H1 (cell line): ENCODE measurements around the gene PEX3. TPM values are rescaled to one million over a fixed set of nuclear protein-coding genes. Genes with fewer than 3 reads are reported as not detected.

Experiments used
- CTCF ChIA-PET: fragments of 300-600 bp; sonication (Branson Sonifier 250); formaldehyde crosslinking; loops from one replicate; lab custom pipeline; 2021; ENCODE audit not compliant: partially characterized antibody; lab: Charles Lee
- POLR2A ChIA-PET: fragments of 300-600 bp; sonication (Branson Sonifier 250); formaldehyde crosslinking; loops from one replicate; lab custom pipeline; 2021; ENCODE audit warnings: inconsistent platforms; ENCODE audit not compliant: partially characterized antibody; lab: Charles Lee
- DNase-seq, 2 experiments: peaks; one replicate each; pipeline versions ENCODE4 v3.0.0 to v3.0.0-alpha.2; 2010 to 2022; ENCODE audit warnings: low spot score in 2 of 2, low read depth in 1 of 2, mixed read lengths in 1 of 2
- FAIRE-seq: peaks from 2 replicates; lab custom pipeline; 2011; peaks lifted over from hg19 to GRCh38; lab: Jason Lieb, UNC
- H2AFZ ChIP-seq: 2 replicates; pipeline ENCODE4 v1.8.1; 2012; ENCODE audit warnings: low read length, inconsistent platforms
- H2AK5ac ChIP-seq: 2 replicates; pipeline ENCODE4 v1.6.1; 2013; ENCODE audit warnings: low read depth, low read length
- H2BK120ac ChIP-seq: replicated peaks from 2 replicates; pipeline ENCODE3; 2013; ENCODE audit warnings: low read depth, low read length, inconsistent platforms
- H2BK12ac ChIP-seq: 2 replicates; pipeline ENCODE4 v1.6.1; 2013; ENCODE audit warnings: low read depth, low read length
- H2BK15ac ChIP-seq: 2 replicates; pipeline ENCODE4 v1.6.1; 2013; ENCODE audit warnings: low read length
- H2BK20ac ChIP-seq: 2 replicates; pipeline ENCODE4 v1.6.1; 2013; ENCODE audit warnings: low read length
- H2BK5ac ChIP-seq: 2 replicates; pipeline ENCODE4 v1.6.1; 2013; ENCODE audit warnings: low read depth, low read length
- H3K14ac ChIP-seq: 2 replicates; pipeline ENCODE4 v1.6.1; 2013; ENCODE audit warnings: inconsistent platforms; ENCODE audit not compliant: insufficient read length
- H3K18ac ChIP-seq: 2 replicates; pipeline ENCODE4 v1.6.1; 2013; ENCODE audit warnings: low read length; ENCODE audit errors: extremely low read depth
- H3K23ac ChIP-seq: 2 replicates; pipeline ENCODE4 v1.6.1; 2013; ENCODE audit warnings: inconsistent platforms; ENCODE audit not compliant: insufficient read length
- H3K23me2 ChIP-seq: 2 replicates; pipeline ENCODE4 v1.6.1; 2013; ENCODE audit warnings: low read depth, low read length
- H3K27ac ChIP-seq: 2 replicates; pipeline ENCODE4 v1.6.1; 2011; ENCODE audit warnings: low read depth, low read length, inconsistent platforms
- H3K27me3 ChIP-seq, 4 experiments: replicated peaks in 1 of 4; 1 replicate in 1 of 4; 2 replicates in 3 of 4; pipeline versions ENCODE4 v1.6.1 to v1.8.1; 2011 to 2013; ENCODE audit warnings: low read length in 3 of 4, mild to moderate bottlenecking in 3 of 4, inconsistent platforms in 2 of 4, mixed read lengths in 2 of 4, moderate library complexity in 1 of 4; ENCODE audit not compliant: control insufficient read depth in 3 of 4, insufficient read depth in 3 of 4; ENCODE audit errors: extremely low read depth in 1 of 4
- H3K36me3 ChIP-seq, 4 experiments: 2 replicates each; pipeline versions ENCODE4 v1.6.1 to v1.8.1; 2011 to 2013; ENCODE audit warnings: mild to moderate bottlenecking in 4 of 4, low read length in 3 of 4, moderate library complexity in 2 of 4, control low read depth in 1 of 4, inconsistent platforms in 1 of 4; ENCODE audit not compliant: insufficient read depth in 4 of 4, control insufficient read depth in 2 of 4
- H3K4ac ChIP-seq: replicated peaks from 2 replicates; pipeline ENCODE3; 2013; ENCODE audit warnings: low read length, low read depth, mixed read lengths, inconsistent platforms; ENCODE audit not compliant: insufficient read length
- H3K4me1 ChIP-seq, 4 experiments: replicated peaks in 1 of 4; 1 replicate in 1 of 4; 2 replicates in 3 of 4; pipeline versions ENCODE4 v1.6.1 to v1.8.1; 2011 to 2013; ENCODE audit warnings: low read length in 3 of 4, inconsistent platforms in 2 of 4, mixed read lengths in 1 of 4; ENCODE audit not compliant: insufficient read depth in 4 of 4, control insufficient read depth in 3 of 4
- H3K4me2 ChIP-seq, 2 experiments: 2 replicates each; pipeline versions ENCODE4 v1.6.1 to v1.8.1; 2011 to 2013; ENCODE audit warnings: low read depth in 2 of 2, low read length in 2 of 2, control low read depth in 1 of 2, inconsistent platforms in 1 of 2, mild to moderate bottlenecking in 1 of 2; ENCODE audit not compliant: insufficient read depth in 1 of 2
- H3K4me3 ChIP-seq, 4 experiments: fragments of 200-600, 300-600 bp in 1 of 4; sonication (generic), shearing (Covaris generic), sonication (Bioruptor Twin) in 1 of 4; 2 replicates each; pipeline versions ENCODE4 v1.5.1 to v1.8.1; 2011 to 2016; ENCODE audit warnings: low read length in 4 of 4, low read depth in 3 of 4, control low read depth in 2 of 4, inconsistent platforms in 2 of 4, mild to moderate bottlenecking in 2 of 4, mixed read lengths in 1 of 4, moderate library complexity in 1 of 4; ENCODE audit not compliant: insufficient read depth in 2 of 4; ENCODE audit errors: extremely low read depth in 1 of 4
- H3K56ac ChIP-seq: replicated peaks from 2 replicates; pipeline ENCODE3; 2013; ENCODE audit warnings: low read depth, mild to moderate bottlenecking, mixed read lengths, low read length, inconsistent platforms; ENCODE audit not compliant: insufficient read length
- H3K79me1 ChIP-seq: 2 replicates; pipeline ENCODE4 v1.6.1; 2013; ENCODE audit warnings: low read depth, low read length, control low read depth
- H3K79me2 ChIP-seq, 2 experiments: 2 replicates each; pipeline versions ENCODE4 v1.6.1 to v1.8.1; 2012 to 2013; ENCODE audit warnings: low read length in 2 of 2, mild to moderate bottlenecking in 2 of 2, inconsistent platforms in 1 of 2; ENCODE audit not compliant: insufficient read depth in 2 of 2, control insufficient read depth in 1 of 2
- H3K9ac ChIP-seq, 4 experiments: replicated peaks in 1 of 4; 1 replicate in 1 of 4; 2 replicates in 3 of 4; pipeline versions ENCODE4 v1.6.1 to v1.8.1; 2011 to 2013; ENCODE audit warnings: low read depth in 3 of 4, low read length in 3 of 4, control low read depth in 2 of 4, mild to moderate bottlenecking in 2 of 4, moderate library complexity in 2 of 4, inconsistent platforms in 1 of 4; ENCODE audit errors: extremely low read depth in 1 of 4
- H3K9me3 ChIP-seq, 2 experiments: 2 replicates each; pipeline versions ENCODE4 v1.6.1 to v1.8.1; 2012 to 2013; ENCODE audit warnings: mild to moderate bottlenecking in 2 of 2, moderate library complexity in 2 of 2, control low read depth in 1 of 2, inconsistent platforms in 1 of 2, low read depth in 1 of 2, low read length in 1 of 2, mixed read lengths in 1 of 2; ENCODE audit not compliant: insufficient read depth in 2 of 2
- H4K20me1 ChIP-seq, 2 experiments: replicated peaks in 1 of 2; 2 replicates each; pipeline versions ENCODE3 to v1.8.1; 2011 to 2013; ENCODE audit warnings: inconsistent platforms in 2 of 2, low read length in 2 of 2, mild to moderate bottlenecking in 1 of 2; ENCODE audit not compliant: insufficient read depth in 2 of 2, control insufficient read depth in 1 of 2
- H4K5ac ChIP-seq: 2 replicates; pipeline ENCODE4 v1.6.1; 2013; ENCODE audit warnings: low read length, low read depth, mixed read lengths, inconsistent platforms; ENCODE audit not compliant: insufficient read length
- H4K8ac ChIP-seq: 2 replicates; pipeline ENCODE4 v1.8.0; 2013; ENCODE audit warnings: mild to moderate bottlenecking, moderate library complexity, low read length, inconsistent platforms; ENCODE audit not compliant: insufficient read depth; ENCODE audit errors: extremely low read depth
- H4K91ac ChIP-seq: replicated peaks from 2 replicates; pipeline ENCODE3; 2013; ENCODE audit warnings: low read length, mixed read lengths, inconsistent platforms; ENCODE audit not compliant: insufficient read length
- CHD1 ChIP-seq: IDR thresholded peaks from 2 replicates; pipeline ENCODE4 v1.6.1; 2012; ENCODE audit warnings: low read depth, low read length, improper control_type of control experiment
- CTBP2 ChIP-seq: IDR thresholded peaks from 2 replicates; pipeline ENCODE4 v1.7.0; 2011; ENCODE audit warnings: borderline replicate concordance, mild to moderate bottlenecking, moderate library complexity, mixed read lengths, low read length; ENCODE audit not compliant: insufficient read depth, insufficient read length
- EGR1 ChIP-seq: IDR thresholded peaks from 2 replicates; pipeline ENCODE4 v1.6.1; 2011; ENCODE audit warnings: low read depth, low read length, borderline replicate concordance
- GTF2F1 ChIP-seq: IDR thresholded peaks from 2 replicates; pipeline ENCODE4 v1.6.1; 2012; ENCODE audit warnings: low read depth, low read length, improper control_type of control experiment, borderline replicate concordance
- KDM4A ChIP-seq: IDR thresholded peaks from one replicate; pipeline ENCODE4 v1.7.1; 2012; ENCODE audit warnings: low read depth, mild to moderate bottlenecking, moderate library complexity, low read length, inconsistent platforms; ENCODE audit not compliant: severe bottlenecking
- NANOG ChIP-seq: IDR thresholded peaks from 2 replicates; pipeline ENCODE4 v1.6.1; 2011; ENCODE audit warnings: low read length, low read depth, mild to moderate bottlenecking, inconsistent platforms; ENCODE audit not compliant: insufficient read depth, poor library complexity, severe bottlenecking
- SAP30 ChIP-seq: fragments of 300-600 bp; sonication (generic); IDR thresholded peaks from 2 replicates; pipeline ENCODE4 v1.7.1; 2012; ENCODE audit warnings: low read length, moderate library complexity, mild to moderate bottlenecking, inconsistent platforms; ENCODE audit not compliant: insufficient read depth, insufficient replicate concordance
- SIN3A ChIP-seq, 2 experiments: IDR thresholded peaks in 1 of 2; conservative IDR thresholded peaks in 1 of 2; 2 replicates each; pipeline ENCODE4 v1.6.1; 2011 to 2012; ENCODE audit warnings: low read length in 2 of 2, improper control_type of control experiment in 1 of 2, low read depth in 1 of 2, mild to moderate bottlenecking in 1 of 2
- SIRT6 ChIP-seq: IDR thresholded peaks from one replicate; pipeline ENCODE4 v1.7.1; 2012; ENCODE audit warnings: low read length, inconsistent platforms
- SP1 ChIP-seq: IDR thresholded peaks from 2 replicates; pipeline ENCODE4 v1.6.1; 2011; ENCODE audit warnings: low read depth, low read length
- SP2 ChIP-seq: IDR thresholded peaks from 2 replicates; pipeline ENCODE4 v1.6.1; 2012; ENCODE audit warnings: mild to moderate bottlenecking, low read length, inconsistent platforms
- WGBS, 2 experiments: shearing (Covaris generic) in 1 of 2; methylation state at CpG; one replicate each; pipeline versions ENCODE4 v1.1.6 to v1.1.7; 2013 to 2015; ENCODE audit warnings: low lambda C conversion rate in 2 of 2, mixed read lengths in 2 of 2, inconsistent platforms in 1 of 2, low coverage in 1 of 2, missing lambda C conversion rate in 1 of 2; ENCODE audit not compliant: insufficient replicate concordance in 2 of 2, insufficient coverage in 1 of 2, insufficient read length in 1 of 2; ENCODE audit errors: extremely low coverage in 1 of 2, missing lambda C conversion rate in 1 of 2; 5-methylcytosine and 5-hydroxymethylcytosine counted together
- polyA plus RNA-seq, 7 experiments: library from polyadenylated mRNA; depleted of rRNA in 3 of 7; stranded (reverse) in 5 of 7; unstranded in 2 of 7; fragments of >200 nt in 5 of 7; fragments of 200-250 nt in 2 of 7; gene quantifications; 1 replicate in 5 of 7; 2 replicates in 1 of 7; 4 replicates in 1 of 7; pipeline versions ENCODE4 v1.2.1 to v1.2.3, GENCODE V29; 2011 to 2013; ENCODE audit warnings: missing spikeins in 2 of 7, mixed read lengths in 2 of 7
- total RNA-seq: library from RNA; stranded (reverse); fragmentation: NEBNext Ultra II Directional; extraction: Animal tissue kit (Norgen Biotek cat#: 25700); gene quantifications from 2 replicates; pipeline ENCODE4 v1.2.1, GENCODE V29; 2021
- TF ChIP-seq, protein P1 (sequence below): IDR thresholded peaks from 2 replicates; pipeline ENCODE4 v1.6.1; 2012; ENCODE audit warnings: inconsistent platforms

The PEX3 gene
- total and polyA plus RNA-seq, 2 of the 8 experiments (the other 6 are each of a cell fraction or from before 2014, with no cell fraction given): 8.0 to 16.8 TPM

DNA sequence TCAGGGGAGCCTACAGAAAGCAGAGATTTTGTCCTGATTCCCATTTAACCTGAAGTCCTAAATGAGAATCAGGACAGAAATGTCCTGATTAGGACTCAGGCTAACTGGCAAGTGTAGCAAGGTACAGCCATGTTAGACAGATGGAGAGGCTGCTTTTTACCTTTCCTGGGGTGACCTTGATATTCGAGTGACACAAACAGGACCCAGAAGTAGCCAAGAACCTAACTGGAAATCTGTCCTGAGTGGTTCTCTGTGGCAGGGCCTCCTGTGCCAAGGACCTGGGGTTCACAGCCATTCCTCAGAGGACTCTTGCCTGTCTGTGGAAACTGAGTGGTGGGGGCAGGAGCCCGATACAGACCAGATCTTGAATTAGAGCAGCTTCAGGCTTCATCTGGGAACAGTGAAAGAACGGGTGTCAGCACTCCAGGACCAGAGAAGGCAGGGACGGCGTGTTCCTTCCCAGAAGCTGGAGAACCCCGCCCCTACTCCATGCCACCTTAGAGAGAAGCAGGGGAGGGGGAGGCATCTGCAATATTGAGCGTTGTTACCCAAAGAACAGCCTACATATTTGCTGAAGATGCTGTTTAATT, 65.3 kb downstream of the PEX3 start:
- ChIA-PET POLR2A (interaction anchor here (0.6 kb wide), 1 partner anchor 18 kb away, joined by 4 read pairs; no protein-coding TSS in a partner anchor), CTCF (interaction anchor here (1.2 to 7.5 kb wide), 3 partner anchors 10 to 424 kb away, joined by 3 to 77 read pairs (median 4); no protein-coding TSS in a partner anchor)
- no peak overlapping the region for H2AK5ac ChIP-seq
- TF ChIP-seq SP1: no peak
- TF ChIP-seq KDM4A: no peak
- TF ChIP-seq GTF2F1: no peak
- no peak for TF ChIP-seq EGR1
- no peak for TF ChIP-seq NANOG
- TF ChIP-seq SIRT6: no peak
- TF ChIP-seq SAP30: no peak
- TF ChIP-seq CTBP2: no peak
- TF ChIP-seq, protein P1, sequence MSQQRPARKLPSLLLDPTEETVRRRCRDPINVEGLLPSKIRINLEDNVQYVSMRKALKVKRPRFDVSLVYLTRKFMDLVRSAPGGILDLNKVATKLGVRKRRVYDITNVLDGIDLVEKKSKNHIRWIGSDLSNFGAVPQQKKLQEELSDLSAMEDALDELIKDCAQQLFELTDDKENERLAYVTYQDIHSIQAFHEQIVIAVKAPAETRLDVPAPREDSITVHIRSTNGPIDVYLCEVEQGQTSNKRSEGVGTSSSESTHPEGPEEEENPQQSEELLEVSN: no peak
- no peak for TF ChIP-seq SIN3A (conservative IDR thresholded peaks at IDR 0.05 in 1 of 2, IDR thresholded peaks at IDR 0.05 in 1 of 2; ENCODE audit: low read depth in 1 of 2, low read length in 2 of 2)
- TF ChIP-seq CHD1: no peak
- TF ChIP-seq SP2: no peak

More for the DNA sequence above, 65.3 kb downstream of the PEX3 start:
- Histone ChIP-seq H3K14ac (no peak overlapping the region), H4K8ac (no peak overlapping the region), H3K4me2 (peak overlapping the region in 1 of 2 experiments; percentile 17; a peak in 1 of 4 replicates), H3K36me3 (no peaks in the 10 kb centered on the region), H2BK20ac (0 out of 2 replicates have a peak overlapping the region, but pooled peaks have one; percentile 69), H4K5ac (no peak overlapping the region), H3K27ac (no peak overlapping the region), H4K20me1 (no peaks in the 10 kb centered on the region), H3K79me2 (peaks cover 0 to 5% of the 10 kb centered on the region in 2 experiments; a peak in 2 of 4 replicates), H2BK12ac (no peak overlapping the region), H3K4me3 (no peak overlapping the region), H3K79me1 (no peaks in the 10 kb centered on the region), H3K23ac (no peak overlapping the region), H3K23me2 (peaks cover 5% of the 10 kb centered on the region), H2BK120ac (no peak overlapping the region), H4K91ac (no peak overlapping the region), H3K56ac (no peak overlapping the region), H2AFZ (no peak overlapping the region), H3K4me1 (peaks cover 8 to 14% (median 12%) of the 10 kb centered on the region in 4 experiments), H2BK15ac (no peak overlapping the region), H3K4ac (no peak overlapping the region), H3K27me3 (peaks cover 0 to 9% (median 5%) of the 10 kb centered on the region in 4 experiments; a peak in 3 of 7 replicates), H2BK5ac (no peak overlapping the region), H3K18ac (no peak overlapping the region), H3K9ac (no peak overlapping the region), H3K9me3 (no peaks in the 10 kb centered on the region)
- no peak for FAIRE-seq
- DNase-seq: no peak
- 77% methylated on average over 7 of the region's 7 CpGs; no CpG with 5 or more reads in 1 of the 2 experiments for WGBS, 2 experiments
